Hepatocyte (in vitro differentiated cells): ENCODE data around the gene IL31. TPM values are rescaled to one million over a fixed set of nuclear protein-coding genes. Genes with fewer than 3 reads are reported as not detected.

ENCODE experiments used
- DNase-seq: peaks from one replicate; pipeline ENCODE4 v3.0.0-alpha.2; 2016; ENCODE audit warnings: low spot score
- H2AFZ ChIP-seq: fragments of 200-600 bp; sonication (generic); 2 replicates; pipeline ENCODE4 v1.6.0; 2016; ENCODE audit warnings: antibody characterized with exemption, mild to moderate bottlenecking
- H3K27ac ChIP-seq: fragments of 200-600 bp; sonication (generic); 2 replicates; pipeline ENCODE4 v1.5.1; 2016; ENCODE audit warnings: mild to moderate bottlenecking
- H3K27me3 ChIP-seq: fragments of 200-600 bp; sonication (generic); 2 replicates; pipeline ENCODE4 v1.6.1; 2016
- H3K36me3 ChIP-seq: fragments of 200-600 bp; sonication (generic); replicated peaks from 2 replicates; pipeline ENCODE4 v1.5.1; 2016; ENCODE audit warnings: low read depth; ENCODE audit not compliant: insufficient read depth
- H3K4me1 ChIP-seq: fragments of 200-600 bp; sonication (generic); 2 replicates; pipeline ENCODE4 v1.5.1; 2016; ENCODE audit warnings: mild to moderate bottlenecking, moderate library complexity; ENCODE audit not compliant: insufficient read depth
- H3K4me2 ChIP-seq: fragments of 200-600 bp; sonication (generic); 2 replicates; pipeline ENCODE4 v1.6.0; 2016
- H3K4me3 ChIP-seq: fragments of 200-600 bp; sonication (generic); 2 replicates; pipeline ENCODE4 v1.5.1; 2016; ENCODE audit warnings: mild to moderate bottlenecking
- H3K79me2 ChIP-seq: fragments of 200-600 bp; sonication (generic); 2 replicates; pipeline ENCODE4 v1.6.0; 2017; ENCODE audit warnings: mild to moderate bottlenecking
- H3K9me2 ChIP-seq: fragments of 200-600 bp; sonication (generic); replicated peaks from 2 replicates; pipeline ENCODE4 v1.6.0; 2017; ENCODE audit warnings: mild to moderate bottlenecking; ENCODE audit not compliant: insufficient read depth
- H3K9me3 ChIP-seq: fragments of 200-600 bp; sonication (generic); 2 replicates; pipeline ENCODE4 v1.5.1; 2016; ENCODE audit warnings: low read depth, mild to moderate bottlenecking
- H4K20me1 ChIP-seq: fragments of 200-600 bp; sonication (generic); 2 replicates; pipeline ENCODE4 v1.6.0; 2016; ENCODE audit warnings: mild to moderate bottlenecking; ENCODE audit not compliant: insufficient read depth, poor library complexity, severe bottlenecking
- EZH2 ChIP-seq: fragments of 200-600 bp; sonication (generic); IDR thresholded peaks from 2 replicates; pipeline ENCODE4 v1.6.1; 2016; ENCODE audit warnings: antibody characterized with exemption, mild to moderate bottlenecking, borderline replicate concordance
- EZH2phosphoT487 ChIP-seq: fragments of 200-600 bp; sonication (generic); IDR thresholded peaks from one replicate; pipeline ENCODE4 v1.6.1; 2018; ENCODE audit warnings: antibody characterized with exemption, mild to moderate bottlenecking, low read depth, moderate library complexity; ENCODE audit not compliant: unreplicated experiment, severe bottlenecking
- WGBS: methylation state at CpG from one replicate; pipeline ENCODE4 v1.1.6; 2016; ENCODE audit warnings: low lambda C conversion rate; ENCODE audit errors: missing lambda C conversion rate; 5-methylcytosine and 5-hydroxymethylcytosine counted together
- polyA plus RNA-seq: library from polyadenylated mRNA; unstranded; fragments of >200 nt; fragmentation: Nextera tagmentation; extraction: Ambion mirVana; gene quantifications from 2 replicates; pipeline ENCODE4 v1.2.1, GENCODE V29; 2016
- total RNA-seq: library from RNA; depleted of rRNA; stranded (reverse); fragments of >200 nt; gene quantifications from 2 replicates; pipeline ENCODE4 v1.2.3, GENCODE V29; 2014
- TF ChIP-seq, protein P1 (sequence below): fragments of 200-600 bp; sonication (generic); IDR thresholded peaks from 2 replicates; pipeline ENCODE4 v1.5.1; 2016; ENCODE audit warnings: antibody characterized with exemption, mild to moderate bottlenecking; ENCODE audit not compliant: poor library complexity

The IL31 gene
- total and polyA plus RNA-seq, 2 experiments from 2014 or later, result not detected

GRCh38 chr12:122206111-122206881 lies 32.3 kb upstream of the IL31 start:
- Histone ChIP-seq H3K79me2 (no peaks in the 10 kb centered on the region), H3K9me2 (no peaks in the 10 kb centered on the region), H3K4me2 (no peak overlapping the region), H3K27ac (no peak overlapping the region), H3K4me1 (peaks cover 7% of the 10 kb centered on the region), H3K4me3 (no peak overlapping the region), H2AFZ (no peak overlapping the region), H4K20me1 (no peaks in the 10 kb centered on the region), H3K27me3 (peaks cover 34% of the 10 kb centered on the region), H3K9me3 (no peaks in the 10 kb centered on the region), H3K36me3 (no peaks in the 10 kb centered on the region)
- 81% methylated on average over 25 of the region's 27 CpGs for WGBS
- DNase-seq, result no peak
- no peak for TF ChIP-seq EZH2phosphoT487
- TF ChIP-seq, protein P1, sequence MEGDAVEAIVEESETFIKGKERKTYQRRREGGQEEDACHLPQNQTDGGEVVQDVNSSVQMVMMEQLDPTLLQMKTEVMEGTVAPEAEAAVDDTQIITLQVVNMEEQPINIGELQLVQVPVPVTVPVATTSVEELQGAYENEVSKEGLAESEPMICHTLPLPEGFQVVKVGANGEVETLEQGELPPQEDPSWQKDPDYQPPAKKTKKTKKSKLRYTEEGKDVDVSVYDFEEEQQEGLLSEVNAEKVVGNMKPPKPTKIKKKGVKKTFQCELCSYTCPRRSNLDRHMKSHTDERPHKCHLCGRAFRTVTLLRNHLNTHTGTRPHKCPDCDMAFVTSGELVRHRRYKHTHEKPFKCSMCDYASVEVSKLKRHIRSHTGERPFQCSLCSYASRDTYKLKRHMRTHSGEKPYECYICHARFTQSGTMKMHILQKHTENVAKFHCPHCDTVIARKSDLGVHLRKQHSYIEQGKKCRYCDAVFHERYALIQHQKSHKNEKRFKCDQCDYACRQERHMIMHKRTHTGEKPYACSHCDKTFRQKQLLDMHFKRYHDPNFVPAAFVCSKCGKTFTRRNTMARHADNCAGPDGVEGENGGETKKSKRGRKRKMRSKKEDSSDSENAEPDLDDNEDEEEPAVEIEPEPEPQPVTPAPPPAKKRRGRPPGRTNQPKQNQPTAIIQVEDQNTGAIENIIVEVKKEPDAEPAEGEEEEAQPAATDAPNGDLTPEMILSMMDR, result no peak
- no peak for TF ChIP-seq EZH2

DNA sequence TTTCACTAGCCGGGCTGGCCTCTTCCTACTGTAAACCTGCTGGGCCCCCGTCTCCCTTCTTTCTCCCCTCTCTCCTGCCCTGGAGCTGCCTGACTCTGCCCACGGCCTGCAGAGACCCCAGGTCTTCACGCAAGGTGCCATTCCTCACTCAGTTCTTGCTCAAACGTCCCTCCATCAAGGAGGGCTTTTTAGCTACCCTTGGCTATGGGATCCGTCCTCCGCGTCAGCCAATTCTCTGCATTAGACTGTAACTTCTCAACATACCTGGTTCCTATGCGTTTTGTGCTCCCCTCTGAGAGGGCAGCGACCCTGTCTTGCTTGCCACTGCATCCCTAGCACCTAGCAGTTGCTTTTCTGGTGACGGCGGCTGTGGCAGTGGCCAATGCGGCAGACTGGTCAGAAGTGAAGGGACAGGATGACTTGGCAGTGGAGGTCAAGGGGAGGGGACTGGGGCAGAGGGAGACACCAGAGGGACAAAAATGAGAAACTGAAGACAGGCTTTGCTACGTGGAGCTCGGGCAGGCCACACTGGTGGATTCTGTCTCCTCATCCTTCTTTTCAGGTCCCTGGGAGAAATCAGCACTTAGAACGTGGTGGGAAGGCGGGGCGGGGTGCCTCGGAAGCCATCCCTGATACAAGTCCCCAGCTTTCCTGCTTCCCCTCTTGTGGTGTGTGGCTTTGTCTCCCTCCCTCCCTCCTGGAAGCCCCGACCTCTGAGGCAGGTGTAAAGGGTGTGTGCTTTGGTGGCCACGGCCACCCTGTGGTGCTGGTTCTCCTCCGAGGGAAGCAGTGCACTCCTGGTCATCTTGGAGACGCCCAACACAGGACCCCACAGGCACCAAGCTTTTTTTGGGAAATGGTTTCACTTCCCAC lies 31.3 kb upstream of the IL31 start:
- no peak overlapping the region for H3K27ac ChIP-seq
- H3K4me3 ChIP-seq, result no peak overlapping the region
- no peak overlapping the region for H3K4me2 ChIP-seq
- H3K36me3 ChIP-seq, result no peaks in the 10 kb centered on the region
- 57% methylated on average over 22 of the region's 23 CpGs for whole genome bisulfite sequencing
- no peak overlapping the region for H2AFZ ChIP-seq
- no peaks in the 10 kb centered on the region for H3K9me3 ChIP-seq
- H3K79me2 ChIP-seq, result no peaks in the 10 kb centered on the region
- H4K20me1 ChIP-seq, result no peaks in the 10 kb centered on the region
- no peak for DNase-seq
- no peaks in the 10 kb centered on the region for H3K9me2 ChIP-seq
- H3K27me3 ChIP-seq, result peaks cover 34% of the 10 kb centered on the region
- TF ChIP-seq EZH2phosphoT487, result no peak
- TF ChIP-seq EZH2, result peak; percentile 31
- H3K4me1 ChIP-seq, result peaks cover 7% of the 10 kb centered on the region

DNA sequence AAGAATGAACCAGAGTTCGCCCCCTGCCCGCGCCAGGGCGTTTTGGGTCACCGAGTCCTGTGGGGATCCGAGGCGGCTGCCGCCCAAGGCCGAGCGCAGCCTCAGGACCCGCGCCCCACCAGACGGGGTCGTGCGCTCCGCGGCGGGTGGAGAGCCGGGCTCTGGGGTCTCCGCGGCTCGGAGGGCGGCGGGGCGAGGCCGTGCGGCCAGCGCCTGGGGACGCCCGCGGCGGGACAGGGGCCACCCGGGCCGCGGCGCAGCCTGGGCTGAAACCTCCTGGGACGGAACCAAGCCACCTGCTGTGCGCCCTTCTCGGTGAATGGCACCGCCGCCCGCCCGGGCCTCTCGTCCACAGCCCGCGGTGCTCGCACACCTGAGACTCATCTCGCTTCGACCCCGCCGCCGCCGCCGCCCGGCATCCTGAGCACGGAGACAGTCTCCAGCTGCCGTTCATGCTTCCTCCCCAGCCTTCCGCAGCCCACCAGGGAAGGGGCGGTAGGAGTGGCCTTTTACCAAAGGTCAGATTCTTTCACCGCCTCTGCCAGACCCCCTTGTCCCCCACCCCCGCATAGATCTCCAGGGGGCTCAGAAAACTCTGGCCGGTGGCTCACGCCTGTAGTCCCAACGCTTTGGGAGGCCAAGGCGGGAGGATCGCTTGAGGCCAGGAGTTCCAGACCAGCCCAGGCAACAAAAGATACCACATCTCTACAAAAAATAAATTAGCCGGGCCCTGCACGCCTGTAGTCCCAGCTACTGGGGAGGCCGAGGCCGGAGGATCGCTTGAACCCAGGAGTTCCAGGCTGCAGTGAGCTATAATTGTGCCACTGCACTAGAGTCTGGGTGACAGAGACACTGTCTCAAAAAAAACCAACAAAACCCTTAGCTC lies 30.4 kb upstream of the IL31 start:
- no peak for DNase-seq
- Histone ChIP-seq H3K4me3 (peak overlapping the region; percentile 22), H4K20me1 (no peaks in the 10 kb centered on the region), H3K79me2 (no peaks in the 10 kb centered on the region), H2AFZ (no peak overlapping the region), H3K9me3 (no peaks in the 10 kb centered on the region), H3K27me3 (peaks cover 34% of the 10 kb centered on the region), H3K9me2 (no peaks in the 10 kb centered on the region), H3K36me3 (no peaks in the 10 kb centered on the region), H3K27ac (no peak overlapping the region), H3K4me2 (peak overlapping the region; percentile 99), H3K4me1 (peaks cover 7% of the 10 kb centered on the region)
- TF ChIP-seq EZH2 (peak; percentile 27), EZH2phosphoT487 (no peak)
- TF ChIP-seq, protein P1, result no peak
- 15% methylated on average over 52 of the region's 71 CpGs for WGBS
